LNCAP (cell line): Measurements from ENCODE around the gene DSN1.

Experiments used
- CTCF ChIP-seq: fragments of 450-650 bp; IDR thresholded peaks from 2 replicates; pipeline ENCODE4 v1.5.1; 2017; ENCODE audit warnings: mild to moderate bottlenecking

The DSN1 gene

GRCh38 chr20:36773597-36774390 lies at the start of gene DSN1:
TSS of gene DSN1 (minus strand) at chr20:36773763. CDS start at chr20:36771458, 2,305 bp downstream.
- TF ChIP-seq CTCF: no peak

DNA sequence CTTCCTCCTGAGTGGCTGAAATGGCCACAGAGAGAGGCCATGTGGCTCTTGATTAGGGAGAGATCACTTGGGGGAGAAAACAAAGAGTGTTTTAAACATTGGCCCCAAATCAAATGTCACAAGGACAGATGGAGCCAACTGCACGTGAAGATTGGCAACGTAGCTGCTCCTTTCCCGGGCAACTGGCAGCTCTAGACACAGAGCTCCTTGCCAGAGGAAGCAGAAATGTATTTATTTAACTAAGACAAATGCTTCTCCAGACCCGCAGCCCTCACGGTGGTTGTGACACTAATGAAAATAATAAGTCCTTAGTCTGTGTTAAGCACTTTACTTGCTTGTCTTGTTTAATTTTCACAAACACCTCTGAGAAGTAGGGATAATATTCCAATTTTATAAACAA lies 49.6 kb upstream of the DSN1 start:
- no peak for TF ChIP-seq CTCF

GRCh38 chr20:36821964-36822437 lies 48.4 kb upstream of the DSN1 start:
- no peak for TF ChIP-seq CTCF

GRCh38 chr20:36820928-36821327 lies 47.4 kb upstream of the DSN1 start:
- TF ChIP-seq CTCF: no peak

- TF ChIP-seq CTCF: no peak
These were observed 46.5 kb upstream of the DSN1 start for GRCh38 chr20:36820073-36820472.

- no peak for TF ChIP-seq CTCF
These were observed 46.1 kb upstream of the DSN1 start for GRCh38 chr20:36819659-36820058.

DNA sequence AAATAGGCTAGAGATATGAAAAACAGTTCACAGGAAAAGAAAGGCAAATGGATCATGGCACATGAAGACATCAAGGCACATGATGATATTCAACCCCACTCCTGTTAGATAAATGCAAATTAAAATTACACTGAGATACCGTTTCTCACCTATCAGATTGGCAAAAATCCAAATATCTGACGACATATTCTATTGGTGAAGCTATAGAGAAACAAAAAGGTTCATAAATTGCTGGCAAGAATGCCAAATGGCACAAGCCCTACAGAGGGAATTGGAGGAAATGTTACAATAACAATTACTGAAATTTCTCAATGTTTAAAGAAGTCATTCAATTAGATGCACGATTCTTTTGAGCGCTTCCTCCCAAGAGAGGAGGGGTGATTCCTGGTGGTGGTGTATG lies 45.3 kb upstream of the DSN1 start:
- no peak for TF ChIP-seq CTCF
